NCI-H82 treated with DMSO at 0.1 percent for 48 hours (cell line): ENCODE measurements around the gene NHLRC4.

Source experiments
- DNase-seq: peaks from one replicate; lab custom pipeline; 2025; ENCODE audit not compliant: unreplicated experiment; lab: John Stamatoyannopoulos, UW

The NHLRC4 gene

DNA sequence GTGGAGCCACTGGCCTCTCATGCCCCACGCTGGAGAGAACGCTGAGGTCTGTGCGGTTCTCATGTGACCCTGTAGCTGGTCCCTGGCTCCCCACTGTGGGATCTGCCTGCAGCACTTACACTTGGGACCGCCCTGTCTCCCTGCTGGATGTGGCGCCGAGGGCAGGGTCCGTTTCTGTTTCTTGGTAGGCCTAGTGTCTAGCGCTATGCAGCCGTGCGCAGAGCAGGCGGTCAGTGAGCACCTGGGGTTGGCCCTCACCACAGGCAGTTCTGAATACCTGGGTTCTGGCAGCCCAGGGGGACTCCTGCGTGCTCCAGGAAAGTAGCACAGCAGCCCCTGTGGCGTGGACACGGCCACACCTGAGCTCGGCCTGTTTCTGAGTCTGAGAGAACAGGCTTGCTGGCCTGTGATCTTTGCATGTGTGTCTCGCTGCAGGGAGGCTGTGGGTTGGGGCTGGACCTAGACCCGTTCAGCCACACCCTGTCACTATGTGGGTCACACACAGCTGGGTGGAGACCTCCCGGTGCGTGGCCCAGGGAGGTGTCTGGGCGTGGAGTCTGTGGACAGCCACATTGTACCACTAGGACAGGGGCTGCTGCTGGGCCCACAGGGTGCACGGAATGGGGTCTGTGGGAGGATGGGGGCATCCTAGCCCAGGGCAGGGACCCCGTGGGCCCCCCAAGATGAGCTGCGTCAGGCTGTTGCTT lies 36.5 kb upstream of the NHLRC4 start:
- no peak for DNase-seq

DNA sequence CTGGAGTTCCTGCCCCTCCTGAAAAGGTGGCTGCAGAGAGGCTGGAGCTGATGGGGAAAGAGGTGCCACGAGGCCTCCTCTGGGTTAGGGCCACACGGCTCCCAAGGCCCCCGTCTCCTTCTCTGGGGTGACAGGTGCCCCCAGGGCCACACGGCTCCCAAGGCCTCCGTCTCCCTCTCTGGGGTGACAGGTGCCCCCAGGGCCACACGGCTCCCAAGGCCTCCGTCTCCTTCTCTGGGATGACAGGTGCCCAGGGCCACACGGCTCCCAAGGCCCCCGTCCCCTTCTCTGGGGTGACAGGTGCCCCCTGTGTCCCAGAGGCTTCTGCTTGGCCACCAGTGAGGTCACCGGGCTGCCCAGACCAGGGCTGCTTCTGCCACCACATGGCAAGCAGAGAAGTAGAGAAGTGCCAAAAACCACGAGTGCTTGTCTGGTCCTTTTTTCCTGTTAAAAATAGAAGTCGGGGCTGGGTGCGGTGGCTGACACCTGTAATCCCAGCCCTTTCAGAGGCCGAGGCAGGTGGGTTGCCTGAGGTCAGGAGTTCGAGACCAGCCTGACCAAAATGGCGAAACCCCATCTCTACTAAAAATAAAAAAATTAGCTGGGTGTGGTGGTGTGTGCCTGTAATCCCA lies 35.2 kb upstream of the NHLRC4 start:
- no peak for DNase-seq

DNA sequence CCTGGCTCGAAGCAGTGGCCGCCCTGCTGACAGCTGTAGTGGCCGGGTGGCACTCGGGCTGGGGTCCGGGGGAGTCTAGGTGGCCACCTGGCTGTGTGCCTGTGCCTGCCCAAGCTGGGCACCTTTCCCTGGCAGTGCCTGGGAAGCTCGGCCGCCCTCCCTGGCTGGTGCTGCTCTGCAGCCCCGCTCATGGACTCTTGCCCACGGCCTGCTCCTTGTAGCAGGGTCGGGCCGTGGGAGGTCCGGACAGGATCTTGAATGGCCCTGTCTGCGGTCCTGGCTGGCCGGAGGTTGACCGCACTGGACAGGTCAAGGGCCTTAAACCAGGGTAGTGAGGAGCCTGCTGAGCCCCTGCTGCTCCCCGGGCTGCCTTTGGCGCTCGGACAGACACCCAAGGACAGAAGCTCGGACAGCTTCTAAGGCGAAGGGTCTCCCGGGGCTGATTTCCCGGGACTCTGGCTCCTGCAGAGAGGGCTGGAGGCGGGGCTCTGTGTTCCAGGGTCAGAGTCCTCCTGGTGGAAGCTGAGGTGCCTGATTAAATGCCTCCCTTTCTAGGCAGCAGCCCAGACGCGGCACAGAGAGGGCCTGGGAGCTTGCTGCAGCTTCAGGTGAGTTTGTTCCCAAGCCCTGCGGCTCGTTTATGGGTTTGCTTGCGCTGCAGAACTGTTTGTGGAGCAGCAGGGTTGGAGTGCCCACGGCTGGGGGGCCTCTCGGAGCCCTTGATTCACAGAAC lies 33.2 kb upstream of the NHLRC4 start:
- no peak for DNase-seq

DNA sequence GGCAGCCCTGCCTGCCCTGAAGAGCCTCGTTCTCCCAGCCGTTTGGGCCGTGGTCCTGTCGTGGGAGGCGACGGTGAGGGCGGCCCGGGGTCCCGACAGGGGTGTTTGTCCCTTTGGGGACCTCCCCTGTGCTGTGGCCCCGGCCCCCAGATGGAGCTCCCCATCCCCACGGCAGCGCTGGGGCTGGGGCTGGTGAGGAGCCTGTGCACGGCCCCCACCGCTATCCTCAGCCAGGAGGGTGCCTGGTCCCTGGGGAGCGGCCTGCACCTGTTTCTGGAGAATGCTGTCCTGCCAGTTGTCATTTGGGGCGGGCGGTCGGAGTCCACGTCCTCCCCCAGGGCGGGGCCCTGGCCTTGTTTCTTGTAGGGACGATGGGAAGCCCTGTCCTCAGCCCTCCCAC lies 32.7 kb upstream of the NHLRC4 start:
- DNase-seq: no peak

DNA sequence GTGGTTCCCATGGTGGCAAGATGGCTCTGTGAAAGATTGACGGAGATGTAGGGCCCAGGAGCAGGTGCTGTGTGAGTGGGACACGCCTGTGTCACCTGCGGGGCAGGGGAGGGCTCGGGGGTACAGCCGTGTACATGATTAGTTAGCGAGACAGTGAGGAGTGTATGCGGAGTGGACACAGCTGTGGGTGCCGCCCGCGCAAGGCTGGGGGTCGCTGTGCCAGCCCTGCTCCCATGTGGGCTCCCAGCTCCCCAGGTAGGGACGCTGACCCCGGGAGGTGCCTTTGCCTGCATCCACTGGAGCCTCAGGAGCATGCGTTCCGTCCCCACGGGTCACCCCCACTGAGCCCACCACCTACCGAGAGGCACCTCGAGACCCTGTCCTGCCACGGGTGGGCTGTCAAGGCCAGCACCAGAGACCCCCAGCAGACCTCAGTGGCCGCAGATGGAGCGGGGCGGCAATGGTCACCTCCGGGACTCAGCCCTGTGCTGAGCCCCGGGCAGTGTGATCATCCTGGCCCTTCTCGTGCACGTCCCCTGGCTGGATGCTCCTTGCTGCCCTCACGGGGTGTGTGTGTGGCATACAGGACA lies 31.9 kb upstream of the NHLRC4 start:
- no peak for DNase-seq

DNA sequence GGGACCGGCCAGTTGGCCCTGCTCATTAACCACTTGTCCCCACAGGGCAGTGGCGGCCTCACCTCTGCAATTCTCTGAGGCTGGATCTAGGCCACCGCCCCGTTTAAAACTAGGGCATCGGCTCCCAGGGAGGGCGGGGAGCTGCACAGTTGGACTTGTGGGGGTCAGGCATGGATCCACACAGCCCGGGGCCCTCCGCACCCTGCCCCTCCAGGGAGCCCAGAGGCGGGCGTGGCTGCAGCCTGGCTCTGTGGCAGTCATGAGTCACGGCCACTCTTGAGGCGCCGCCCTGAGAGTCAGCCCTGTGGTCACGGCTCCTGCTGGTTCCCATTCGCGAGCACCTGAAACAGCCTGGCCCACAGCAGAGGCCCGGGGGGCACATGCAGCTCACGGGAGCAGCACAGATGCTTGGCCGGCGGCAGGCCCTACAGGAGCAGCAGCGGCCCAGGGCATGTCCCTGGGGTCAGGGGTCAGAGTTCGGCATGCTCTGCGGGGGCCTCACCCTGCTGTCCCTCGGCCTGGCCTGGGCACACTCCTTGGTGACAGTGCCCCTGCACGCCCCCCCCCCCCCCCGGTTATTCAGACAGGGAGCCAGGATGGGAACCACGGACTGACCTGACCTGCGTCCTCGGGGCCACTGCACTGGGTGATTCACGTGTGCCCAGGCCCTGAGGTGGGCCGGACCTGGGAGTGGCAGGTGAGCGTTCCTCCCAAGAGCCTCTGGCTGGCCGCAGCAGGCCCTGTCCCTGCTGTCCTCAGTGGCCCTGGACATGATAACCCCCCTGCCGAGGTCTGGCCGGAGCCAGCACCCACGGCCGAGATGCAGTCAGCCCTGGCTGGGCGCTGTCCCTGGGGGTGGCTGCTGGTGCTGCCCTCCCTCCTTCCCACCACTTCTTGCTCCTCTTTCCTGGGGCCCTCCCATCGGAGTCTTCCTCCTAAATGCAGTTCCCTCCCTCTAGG lies 31.1 kb upstream of the NHLRC4 start:
- DNase-seq: no peak

DNA sequence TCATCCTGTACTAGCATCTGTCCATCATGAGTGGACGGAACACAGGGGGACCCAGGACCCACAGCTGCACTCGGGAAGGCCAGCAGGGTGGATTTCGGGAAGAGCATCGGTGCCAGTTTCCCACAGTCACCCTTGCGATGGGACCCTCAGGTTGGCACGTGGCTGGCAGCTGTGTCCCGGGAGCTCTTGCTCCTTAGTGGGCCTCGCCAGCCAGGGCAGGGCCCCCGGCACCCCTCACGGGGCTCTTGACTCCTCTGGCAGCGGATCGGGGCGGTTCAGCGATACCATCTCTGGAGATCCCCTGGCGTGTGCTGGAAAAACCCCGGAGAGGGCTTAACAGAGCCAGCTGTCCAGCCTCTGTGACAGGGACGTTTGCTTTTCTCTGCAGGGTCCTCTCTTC lies 30.1 kb upstream of the NHLRC4 start:
- DNase-seq: no peak

DNA sequence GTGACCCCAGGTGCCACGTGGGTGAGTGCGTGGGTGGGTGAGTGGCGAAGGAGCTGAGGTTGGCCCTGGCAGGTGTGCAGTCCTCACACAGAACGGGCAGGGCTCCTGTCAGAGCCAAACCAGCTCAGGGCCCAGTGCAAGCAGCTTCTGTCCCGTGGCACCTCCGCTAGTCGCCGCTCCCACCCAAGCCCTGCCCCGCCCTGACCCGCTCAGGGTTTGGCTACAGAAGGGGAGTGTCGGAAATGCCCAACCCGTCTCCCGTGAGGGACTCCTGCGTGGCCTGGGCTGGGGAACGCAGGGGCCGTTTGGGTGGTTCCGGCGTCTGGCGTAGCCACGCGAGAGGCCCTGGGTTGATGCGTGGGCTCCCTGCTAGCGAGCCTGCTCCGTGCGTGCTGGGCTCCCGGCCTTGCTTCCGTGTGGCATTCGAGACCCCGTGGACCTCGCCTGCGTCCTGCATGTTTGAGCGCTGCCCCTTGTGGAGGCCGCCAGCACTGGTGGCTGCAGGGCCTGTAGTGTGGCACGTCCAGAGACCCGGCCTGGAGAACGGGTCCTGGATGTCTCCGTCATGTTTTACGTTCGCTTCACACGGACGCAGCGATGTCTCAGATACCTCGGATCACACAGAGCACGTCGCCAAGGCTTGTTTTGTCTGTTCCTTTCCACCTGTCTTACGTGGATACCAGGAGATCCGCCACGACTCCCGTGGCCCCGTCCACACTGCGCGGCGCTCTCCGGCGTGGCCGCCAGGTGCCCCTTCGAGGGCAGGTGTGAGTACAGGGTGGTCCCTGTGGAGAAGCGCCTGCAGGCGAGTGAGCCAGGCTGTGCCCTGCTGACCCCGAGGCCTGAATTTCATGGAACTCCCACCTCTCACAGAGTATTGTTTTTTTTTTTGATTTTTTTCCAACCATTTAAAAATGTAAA lies 29.1 kb upstream of the NHLRC4 start:
- no peak for DNase-seq

DNA sequence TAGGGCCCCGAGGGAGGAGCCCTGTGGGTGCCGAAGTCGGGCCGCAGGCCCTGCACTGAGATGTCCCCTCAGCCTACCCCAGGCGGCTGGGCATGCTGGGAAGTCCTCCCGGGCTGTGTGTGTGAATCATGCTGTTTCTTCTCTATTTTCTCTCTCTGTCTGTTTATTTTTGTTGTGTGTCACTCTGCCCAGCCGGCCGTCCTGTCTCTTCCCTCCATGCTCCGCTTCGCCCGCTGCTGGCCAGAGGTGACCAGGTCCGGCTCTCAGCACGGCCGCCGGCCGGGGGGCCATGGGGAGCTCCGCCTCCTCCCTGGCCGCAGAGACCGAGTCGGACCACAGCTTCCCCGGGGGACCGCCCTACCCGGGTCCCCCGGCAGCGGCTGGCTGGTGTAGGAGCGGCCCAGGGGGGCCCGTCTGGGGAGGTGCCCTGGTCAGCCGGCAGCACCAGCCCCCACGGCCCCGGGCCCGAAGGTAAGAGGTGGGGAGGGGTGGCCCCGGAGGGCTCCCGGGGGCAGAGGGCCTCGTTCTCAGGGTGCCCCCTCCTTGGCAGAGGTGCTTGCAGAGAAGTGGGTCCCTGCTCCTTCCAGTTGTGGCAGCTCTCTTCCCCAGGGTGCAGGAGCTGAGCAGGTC lies 26.8 kb upstream of the NHLRC4 start:
- DNase-seq: no peak

DNA sequence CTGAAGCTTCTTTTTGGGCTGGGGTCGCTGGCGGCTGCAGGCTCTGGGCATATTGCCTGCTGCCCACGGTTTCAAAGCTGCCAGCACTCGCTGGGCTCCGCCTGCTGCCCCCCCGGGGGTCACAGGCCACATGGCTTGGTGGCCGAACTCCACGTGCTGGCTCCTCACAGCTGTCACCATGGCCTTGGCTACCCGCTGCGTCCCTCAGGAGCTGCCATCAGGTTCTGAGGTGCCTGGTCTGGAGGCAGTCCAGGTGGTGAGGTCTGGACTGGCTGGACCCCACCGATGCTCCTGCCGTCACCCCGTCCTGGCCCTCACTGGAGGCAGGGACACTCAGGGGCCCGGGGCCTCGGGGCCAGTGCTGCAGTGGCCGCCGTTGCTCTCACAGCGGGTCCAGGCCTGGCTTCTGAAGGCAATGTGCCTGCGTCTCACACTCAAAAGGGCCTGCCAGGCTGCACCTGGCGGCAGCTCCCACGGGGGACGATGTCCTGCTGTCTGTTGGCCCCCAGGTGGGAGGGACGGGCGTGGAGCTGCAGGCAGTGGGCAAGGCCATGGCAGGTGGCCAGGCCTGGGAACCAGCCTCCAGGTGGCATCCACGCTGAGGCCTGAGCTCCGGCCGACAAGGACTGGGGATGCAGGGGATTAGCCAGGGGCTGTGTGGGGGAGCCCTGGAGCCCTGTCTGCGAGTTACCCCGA lies 26.0 kb upstream of the NHLRC4 start:
- DNase-seq: no peak

DNA sequence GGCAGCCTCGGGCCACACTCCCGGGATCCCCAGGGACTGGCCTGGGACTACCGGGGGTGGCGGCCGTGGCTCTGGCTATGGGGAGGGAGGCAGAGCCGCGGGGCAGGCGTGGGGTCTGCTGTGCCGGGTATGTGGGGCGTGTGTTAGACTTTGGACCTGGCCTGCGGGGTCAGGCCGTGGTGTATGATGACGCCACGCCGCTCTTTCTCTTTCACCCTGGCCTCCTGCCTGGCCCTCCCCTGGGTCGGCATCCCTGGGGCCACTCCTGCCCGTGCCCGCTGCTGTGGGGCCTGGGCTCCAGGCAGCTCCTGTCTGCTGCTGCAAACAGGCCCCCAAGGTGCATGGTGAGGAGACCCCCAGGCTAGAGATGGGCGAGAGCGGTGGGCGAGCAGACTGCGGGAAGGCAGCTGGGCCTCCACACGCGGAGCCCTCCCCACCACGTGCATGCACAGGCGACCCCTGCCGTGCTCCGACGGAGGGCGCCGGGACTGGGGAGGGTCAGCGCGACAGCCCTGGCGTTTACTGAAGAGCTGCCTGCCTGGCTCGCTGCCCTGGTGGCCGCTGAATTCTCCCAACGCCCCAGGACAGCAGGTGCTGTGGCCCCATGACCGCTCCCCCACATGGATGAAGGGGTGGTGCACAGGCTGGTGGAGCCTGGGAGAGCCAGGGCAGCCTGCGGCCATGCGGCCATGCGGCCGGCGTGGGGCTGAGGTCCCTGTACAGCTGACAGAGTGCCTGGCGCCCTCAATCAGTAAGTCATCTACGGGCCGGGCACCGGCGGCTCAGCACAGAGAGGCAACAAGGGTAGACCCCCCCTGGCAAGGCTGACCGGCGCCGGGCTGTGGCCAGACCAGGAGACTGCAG lies 23.3 kb upstream of the NHLRC4 start:
- DNase-seq: no peak

DNA sequence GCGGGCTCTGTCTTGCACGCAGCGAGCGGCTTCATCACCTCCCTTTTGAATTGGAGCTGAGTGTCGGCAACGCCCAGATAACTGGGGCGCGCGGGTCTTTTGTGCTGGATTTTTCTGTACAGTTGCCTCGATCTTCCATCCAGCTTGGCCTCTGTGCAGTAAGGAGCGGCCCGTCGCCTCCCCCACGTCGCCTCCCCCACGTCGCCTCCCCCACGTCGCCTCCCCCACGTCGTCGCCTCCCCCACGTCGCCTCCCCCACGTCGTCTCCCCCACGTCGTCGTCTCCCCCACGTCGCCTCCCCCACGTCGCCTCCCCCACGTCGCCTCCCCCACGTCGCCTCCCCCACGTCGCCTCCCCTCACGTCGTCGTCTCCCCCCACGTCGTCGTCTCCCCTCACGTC lies 22.3 kb upstream of the NHLRC4 start:
- no peak for DNase-seq

DNA sequence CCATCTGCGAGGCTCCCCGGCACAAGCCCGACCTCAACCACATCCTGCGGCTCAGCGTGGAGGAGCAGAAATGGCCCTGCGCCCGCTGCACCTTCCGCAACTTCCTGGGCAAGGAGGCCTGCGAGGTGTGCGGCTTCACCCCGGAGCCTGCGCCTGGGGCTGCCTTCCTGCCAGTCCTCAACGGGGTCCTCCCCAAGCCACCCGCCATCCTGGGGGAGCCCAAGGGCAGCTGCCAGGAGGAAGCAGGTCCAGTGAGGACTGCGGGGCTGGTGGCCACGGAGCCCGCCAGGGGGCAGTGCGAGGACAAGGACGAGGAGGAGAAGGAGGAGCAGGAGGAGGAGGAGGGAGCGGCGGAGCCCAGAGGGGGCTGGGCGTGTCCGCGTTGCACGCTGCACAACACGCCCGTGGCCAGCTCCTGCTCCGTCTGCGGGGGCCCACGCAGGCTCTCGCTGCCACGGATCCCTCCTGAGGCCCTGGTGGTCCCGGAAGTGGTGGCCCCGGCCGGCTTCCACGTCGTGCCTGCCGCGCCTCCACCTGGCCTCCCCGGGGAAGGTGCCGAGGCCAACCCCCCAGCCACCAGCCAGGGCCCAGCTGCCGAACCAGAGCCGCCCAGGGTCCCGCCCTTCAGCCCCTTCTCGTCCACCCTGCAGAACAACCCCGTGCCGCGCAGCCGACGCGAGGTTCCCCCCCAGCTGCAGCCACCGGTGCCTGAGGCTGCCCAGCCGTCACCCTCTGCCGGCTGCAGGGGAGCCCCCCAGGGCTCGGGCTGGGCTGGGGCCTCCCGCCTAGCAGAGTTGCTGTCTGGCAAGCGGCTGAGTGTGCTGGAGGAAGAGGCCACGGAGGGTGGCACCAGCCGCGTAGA lies 19.7 kb upstream of the NHLRC4 start:
- no peak for DNase-seq

DNA sequence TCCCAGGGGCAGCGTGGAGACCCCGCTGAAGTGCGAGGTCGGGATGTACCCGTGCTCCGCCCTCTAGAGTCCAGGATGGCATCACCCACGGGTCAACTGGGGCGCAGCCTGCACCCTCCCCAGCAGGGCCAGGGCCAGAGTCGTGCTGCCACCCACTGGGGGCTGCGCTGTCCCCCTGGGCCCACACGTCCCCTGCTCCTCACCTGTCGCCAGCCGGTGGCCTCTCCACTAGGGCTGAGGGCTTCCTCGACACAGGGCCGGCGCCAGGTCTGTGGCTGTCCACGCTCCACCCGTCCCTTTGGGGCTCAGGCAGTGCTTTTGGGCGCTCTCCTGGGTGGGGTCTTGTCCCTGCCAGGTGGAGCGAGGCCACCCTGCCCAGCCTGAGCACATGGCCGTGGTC lies 18.2 kb upstream of the NHLRC4 start:
- no peak for DNase-seq

DNA sequence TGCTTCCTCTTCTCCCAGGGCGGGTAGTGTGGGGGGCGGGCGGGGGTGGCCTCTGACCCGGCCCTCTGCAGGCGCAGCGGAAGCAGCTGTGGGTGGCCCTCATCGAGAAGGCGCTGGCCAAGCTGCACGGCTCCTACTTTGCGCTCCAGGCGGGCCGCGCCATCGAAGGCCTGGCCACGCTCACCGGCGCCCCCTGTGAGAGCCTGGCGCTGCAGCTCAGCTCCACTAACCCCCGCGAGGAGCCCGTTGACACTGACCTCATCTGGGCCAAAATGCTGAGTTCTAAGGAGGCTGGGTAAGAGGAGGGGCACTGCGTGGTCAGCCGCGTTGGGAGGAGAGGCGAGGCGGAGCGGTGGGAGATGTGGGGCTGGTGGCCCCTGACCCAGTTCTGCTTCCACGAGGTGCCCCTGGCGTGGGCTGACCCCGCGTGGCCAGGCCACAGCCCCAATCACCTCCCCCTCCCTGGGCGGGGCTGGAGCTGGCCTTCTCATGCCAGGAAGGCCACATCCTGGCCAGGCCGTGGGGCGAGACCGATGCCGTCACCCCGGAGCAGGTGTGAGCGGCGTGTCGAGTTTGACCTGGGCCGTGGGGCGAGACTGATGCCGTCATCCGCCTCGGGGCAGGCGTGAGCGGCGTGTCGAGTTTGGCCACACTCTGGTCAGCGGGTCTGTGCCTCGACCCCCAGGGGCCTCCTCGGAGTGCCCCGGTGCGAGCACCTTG lies 17.1 kb upstream of the NHLRC4 start:
- DNase-seq: no peak

DNA sequence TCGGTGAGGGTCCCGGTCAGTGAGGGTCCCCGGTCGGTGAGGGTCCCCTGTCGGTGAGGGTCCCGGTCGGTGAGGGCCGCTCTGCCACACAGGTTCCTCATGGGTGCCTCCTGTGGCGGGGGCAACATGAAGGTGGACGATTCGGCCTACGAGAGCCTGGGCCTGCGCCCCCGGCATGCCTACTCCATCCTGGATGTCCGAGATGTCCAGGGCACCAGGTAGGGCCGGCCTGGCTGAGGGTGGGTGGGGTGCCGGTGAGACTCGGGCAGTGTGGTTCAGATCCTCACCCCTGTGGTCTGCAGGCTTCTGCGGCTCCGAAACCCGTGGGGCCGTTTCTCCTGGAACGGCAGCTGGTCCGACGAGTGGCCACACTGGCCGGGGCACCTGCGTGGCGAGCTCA lies 15.6 kb upstream of the NHLRC4 start:
- DNase-seq: no peak
